Stomach (tissue), 4 donors: Measurements from ENCODE around the gene CYTH3.

Experiments
- CTCF ChIP-seq, 7 experiments: fragments of 450-650 bp in 4 of 7; fragments of 200-600 bp in 3 of 7; sonication (generic) in 3 of 7; IDR thresholded peaks; one replicate each; pipeline ENCODE4 v1.5.1; 2016 to 2019; ENCODE audit warnings: antibody characterized with exemption in 7 of 7, control low read depth in 2 of 7, mild to moderate bottlenecking in 1 of 7
- EP300 ChIP-seq: sonication (generic); formaldehyde crosslinking; IDR thresholded peaks from one replicate; pipeline ENCODE4 v1.6.1; 2017; ENCODE audit warnings: antibody characterized with exemption
- POLR2A ChIP-seq, 4 donors: fragments of 450-650 bp; IDR thresholded peaks; one replicate each; pipeline ENCODE4 v1.6.1; 2016; ENCODE audit warnings: antibody characterized with exemption in 4 of 4, control low read depth in 2 of 4, mild to moderate bottlenecking in 1 of 4, moderate library complexity in 1 of 4
- POLR2AphosphoS5 ChIP-seq, 3 donors: sonication (generic); formaldehyde crosslinking; IDR thresholded peaks; one replicate each; pipeline ENCODE4 v1.6.1; 2016; ENCODE audit warnings: antibody characterized with exemption in 3 of 3

DNA sequence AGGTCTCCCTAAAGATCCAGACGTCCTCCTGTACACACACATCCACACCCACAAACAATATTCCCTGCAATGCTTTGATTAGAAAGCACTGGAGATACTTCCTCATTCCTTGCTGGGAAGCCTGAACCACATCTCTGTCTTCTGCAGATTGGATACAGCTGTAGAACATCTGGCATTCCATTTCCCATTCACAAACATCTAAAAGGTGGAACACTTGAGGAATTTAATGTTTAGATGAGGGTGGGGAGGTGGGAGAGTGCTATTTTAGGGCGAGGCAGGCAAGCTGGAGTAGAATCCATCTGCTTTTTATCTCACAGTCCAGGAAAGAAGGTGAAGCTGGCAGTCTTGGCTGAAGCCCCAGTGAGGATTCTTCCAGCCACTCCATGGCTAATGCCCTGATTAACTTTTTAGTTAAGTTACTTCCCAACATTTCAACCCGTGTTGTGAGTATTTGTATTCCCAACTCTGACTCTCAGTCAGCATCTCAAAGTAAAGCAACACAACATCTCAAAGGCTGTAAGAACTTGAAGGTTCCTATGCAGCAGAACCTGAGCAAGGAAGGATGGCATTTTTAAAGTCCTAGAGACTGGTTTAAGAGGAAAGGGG is 46.1 kb downstream of the CYTH3 start:
- no peak for TF ChIP-seq CTCF (IDR thresholded peaks at IDR 0.05)
- TF ChIP-seq POLR2A (IDR thresholded peaks at IDR 0.05): no peak
- TF ChIP-seq POLR2AphosphoS5 (IDR thresholded peaks at IDR 0.05): peak in 2 of 3 donors; percentile 61 to 69
- TF ChIP-seq EP300: no peak
